ENCODE measurements around the gene OR6K3.

The OR6K3 gene

DNA sequence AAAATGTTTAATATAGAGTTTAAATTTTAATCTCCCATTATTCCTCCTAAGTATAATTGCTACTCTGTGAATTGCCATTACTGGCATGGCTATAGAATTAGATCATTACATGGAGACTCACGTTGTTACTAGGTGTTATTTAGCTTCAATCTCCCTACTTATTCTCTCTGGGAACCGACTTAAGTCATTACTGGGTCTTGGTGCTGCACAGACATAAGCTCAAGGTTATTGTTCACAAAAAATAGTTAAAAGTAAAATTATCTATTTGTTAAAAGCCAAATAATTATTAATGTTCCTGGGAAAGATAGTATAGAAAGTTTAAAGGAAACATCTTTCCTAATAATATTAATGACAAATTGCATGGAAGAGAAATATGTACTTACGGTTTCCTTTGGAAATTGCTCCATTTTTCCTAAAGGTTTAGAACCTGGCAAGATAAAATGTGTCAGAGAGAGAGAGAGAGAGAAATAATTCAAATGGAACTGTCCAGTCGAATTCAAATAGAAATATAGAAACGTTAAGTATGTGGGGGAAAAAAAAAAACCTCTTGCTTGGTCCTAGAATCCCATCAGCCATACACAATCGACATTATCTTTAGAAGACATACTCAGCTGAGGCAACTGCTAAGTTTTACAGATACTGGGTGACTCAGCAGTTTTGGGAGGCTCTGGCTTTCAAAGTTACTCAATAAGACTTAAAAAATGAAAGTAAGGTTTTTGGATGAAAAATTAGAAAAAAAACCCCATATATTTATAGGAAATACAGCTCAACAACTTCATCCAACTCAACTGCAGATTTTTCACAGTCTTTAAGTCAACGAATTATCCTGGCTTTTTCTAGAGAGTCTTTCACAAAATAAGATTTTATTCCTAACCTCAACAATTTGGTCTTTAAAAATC is 34.2 kb downstream of the OR6K3 start, which contains the start of gene SPTA1:
SPTA1 (minus strand) TSS at position 605 of the 899 bp plus-strand sequence; CDS start at position 407, 198 bp downstream.
- no peak for DNase-seq

DNA sequence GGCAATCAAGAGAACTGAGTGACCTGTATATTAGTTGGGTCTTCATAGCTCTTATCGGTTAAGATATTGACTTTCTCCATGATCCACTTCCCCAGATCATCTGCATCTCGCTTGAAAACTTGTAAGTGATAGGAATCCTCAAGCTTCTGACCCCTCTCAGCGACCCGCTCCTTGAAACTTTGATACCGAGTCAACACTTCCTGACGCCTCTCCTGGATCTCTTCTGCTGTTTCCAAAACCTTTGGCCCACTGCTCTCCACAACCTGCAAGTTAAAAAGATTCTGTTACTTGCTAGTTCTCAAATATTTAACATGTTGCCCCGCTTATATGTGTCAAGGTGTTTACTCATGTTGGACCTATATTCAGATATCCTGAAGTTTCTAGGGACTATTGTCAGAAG is 35.4 kb downstream of the OR6K3 start:
- DNase-seq, result no peak

GRCh38 chr1:158681606-158682005 is 38.9 kb downstream of the OR6K3 start:
- DNase-seq, result no peak

GRCh38 chr1:158679289-158679688 is 41.2 kb downstream of the OR6K3 start:
- no peak for DNase-seq

- no peak for DNase-seq
These were observed 44.8 kb downstream of the OR6K3 start for GRCh38 chr1:158675563-158676323.

DNA sequence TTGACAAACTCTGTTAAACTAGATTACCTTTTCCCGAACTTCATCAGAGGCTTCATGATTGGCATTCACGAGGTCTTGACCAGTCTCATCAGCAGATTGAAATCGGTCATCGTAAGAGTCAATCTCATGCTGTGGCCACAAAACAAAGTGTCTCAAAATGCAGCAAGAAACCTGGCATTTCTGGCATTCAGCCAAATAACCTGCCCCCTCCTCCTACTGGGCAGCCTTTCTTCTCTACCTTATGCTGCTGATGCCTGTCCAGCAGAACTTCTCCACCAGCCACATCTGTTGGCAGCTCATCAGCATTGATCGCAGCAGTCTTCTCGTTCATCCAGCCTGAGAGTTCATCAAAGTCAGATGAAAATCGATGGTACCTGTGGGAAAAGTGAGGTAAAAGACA is 46.2 kb downstream of the OR6K3 start:
- DNase-seq, result no peak

Data from activated CD8-positive, alpha-beta memory T cell treated with anti-CD3 and anti-CD28 coated beads for 24 hours (primary cell).